Measurements from ENCODE around the gene CTXN3.

DNA sequence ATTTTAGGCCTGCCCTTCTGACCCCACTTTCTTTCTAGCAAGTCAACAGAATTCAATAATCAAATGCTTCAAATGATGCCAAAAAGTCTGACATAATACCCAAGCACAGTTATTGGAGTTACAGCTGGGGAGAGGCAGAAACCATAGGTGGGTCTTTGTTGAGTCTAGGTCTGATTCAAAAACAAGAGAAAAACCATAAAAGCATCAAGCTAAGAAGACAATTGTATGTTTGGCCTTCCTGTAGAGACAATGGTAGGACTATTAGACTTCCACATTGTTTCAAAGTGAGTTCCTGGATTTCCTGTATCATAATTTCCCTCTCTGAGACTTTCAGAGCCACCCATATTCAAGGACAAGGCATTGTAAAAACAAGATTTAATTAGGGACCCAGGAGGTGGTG is 37.5 kb downstream of the CTXN3 start:
- TF ChIP-seq, protein P1, sequence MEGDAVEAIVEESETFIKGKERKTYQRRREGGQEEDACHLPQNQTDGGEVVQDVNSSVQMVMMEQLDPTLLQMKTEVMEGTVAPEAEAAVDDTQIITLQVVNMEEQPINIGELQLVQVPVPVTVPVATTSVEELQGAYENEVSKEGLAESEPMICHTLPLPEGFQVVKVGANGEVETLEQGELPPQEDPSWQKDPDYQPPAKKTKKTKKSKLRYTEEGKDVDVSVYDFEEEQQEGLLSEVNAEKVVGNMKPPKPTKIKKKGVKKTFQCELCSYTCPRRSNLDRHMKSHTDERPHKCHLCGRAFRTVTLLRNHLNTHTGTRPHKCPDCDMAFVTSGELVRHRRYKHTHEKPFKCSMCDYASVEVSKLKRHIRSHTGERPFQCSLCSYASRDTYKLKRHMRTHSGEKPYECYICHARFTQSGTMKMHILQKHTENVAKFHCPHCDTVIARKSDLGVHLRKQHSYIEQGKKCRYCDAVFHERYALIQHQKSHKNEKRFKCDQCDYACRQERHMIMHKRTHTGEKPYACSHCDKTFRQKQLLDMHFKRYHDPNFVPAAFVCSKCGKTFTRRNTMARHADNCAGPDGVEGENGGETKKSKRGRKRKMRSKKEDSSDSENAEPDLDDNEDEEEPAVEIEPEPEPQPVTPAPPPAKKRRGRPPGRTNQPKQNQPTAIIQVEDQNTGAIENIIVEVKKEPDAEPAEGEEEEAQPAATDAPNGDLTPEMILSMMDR (IDR thresholded peaks at IDR 0.05; ENCODE audit: extremely low read depth in 1 of 2, insufficient read depth in 1 of 2, low read depth in 1 of 2, low read length in 2 of 2) = no peak
- no peak for TF ChIP-seq POLR2A (IDR thresholded peaks at IDR 0.05; ENCODE audit: low read depth, low read length)
- no peak for TF ChIP-seq POLR2AphosphoS5 (IDR thresholded peaks at IDR 0.05; ENCODE audit: insufficient read depth, low read depth, low read length)
- TF ChIP-seq, protein P2, sequence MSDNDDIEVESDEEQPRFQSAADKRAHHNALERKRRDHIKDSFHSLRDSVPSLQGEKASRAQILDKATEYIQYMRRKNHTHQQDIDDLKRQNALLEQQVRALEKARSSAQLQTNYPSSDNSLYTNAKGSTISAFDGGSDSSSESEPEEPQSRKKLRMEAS (IDR thresholded peaks at IDR 0.05; ENCODE audit: insufficient read depth, insufficient read length) = no peak
- no peak for TF ChIP-seq GATA2 (IDR thresholded peaks at IDR 0.05; ENCODE audit: insufficient read depth, insufficient read length, low read depth, low read length)
- no peak for TF ChIP-seq FOS (IDR thresholded peaks at IDR 0.05; ENCODE audit: borderline replicate concordance, insufficient read depth, low read length)
- TF ChIP-seq EZH2 (IDR thresholded peaks at IDR 0.05; ENCODE audit: borderline replicate concordance, low read depth, low read length, severe bottlenecking) = no peak
- no peak for TF ChIP-seq MYC (IDR thresholded peaks at IDR 0.05; ENCODE audit: low read depth, low read length)
